C4-2B (cell line): ENCODE data around the gene MPDU1.

Source experiments
- CTCF ChIP-seq: fragments of 450-650 bp; conservative IDR thresholded peaks from 2 replicates; pipeline ENCODE4 v1.5.1; 2017; ENCODE audit warnings: mild to moderate bottlenecking
- ZFX ChIP-seq: fragments of 450-650 bp; IDR thresholded peaks from 2 replicates; pipeline ENCODE4 v1.6.1; 2017

DNA sequence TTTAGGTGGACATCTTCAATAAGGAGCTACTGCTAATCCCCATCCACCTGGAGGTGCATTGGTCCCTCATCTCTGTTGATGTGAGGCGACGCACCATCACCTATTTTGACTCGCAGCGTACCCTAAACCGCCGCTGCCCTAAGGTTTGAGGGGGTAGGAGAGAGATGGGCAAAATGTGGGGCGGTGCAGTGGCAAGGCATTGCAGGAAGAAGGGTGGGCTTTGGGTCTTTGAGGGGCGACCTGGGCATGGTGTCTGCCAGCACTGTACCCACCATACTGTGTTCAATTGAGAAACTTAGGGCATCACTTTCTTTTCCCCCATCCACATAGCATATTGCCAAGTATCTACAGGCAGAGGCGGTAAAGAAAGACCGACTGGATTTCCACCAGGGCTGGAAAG, 13.3 kb upstream of the MPDU1 start:
- TF ChIP-seq CTCF, result no peak
- TF ChIP-seq ZFX, result no peak
